Activated naive CD4-positive, alpha-beta T cell treated with anti-CD3 and anti-CD28 coated beads, Interleukin-2, amount 50 U/mL, for 16 hours (primary cell): ENCODE data around the gene NEDD4L.

Source experiments
- DNase-seq: peaks from one replicate; pipeline ENCODE4 v3.0.0-alpha.2; 2020

The NEDD4L gene

GRCh38 chr18:58325494-58325893, 281.5 kb downstream of the NEDD4L start:
- no peak for DNase-seq

- DNase-seq: no peak
Measured at GRCh38 chr18:58334061-58334460, 290.0 kb downstream of the NEDD4L start.

GRCh38 chr18:58335223-58335622, 291.2 kb downstream of the NEDD4L start:
- DNase-seq: no peak

- DNase-seq: no peak
Measured at GRCh38 chr18:58335821-58336220, 291.8 kb downstream of the NEDD4L start.

GRCh38 chr18:58336605-58337004, 292.6 kb downstream of the NEDD4L start:
- DNase-seq: no peak

- no peak for DNase-seq
Measured at GRCh38 chr18:58337285-58337684, 293.3 kb downstream of the NEDD4L start.

GRCh38 chr18:58337686-58338085, 293.7 kb downstream of the NEDD4L start:
- DNase-seq: no peak

GRCh38 chr18:58338141-58338540, 294.1 kb downstream of the NEDD4L start:
- DNase-seq: no peak

- DNase-seq: no peak
Measured at GRCh38 chr18:58338961-58339592, 295.1 kb downstream of the NEDD4L start.

- DNase-seq: no peak
Measured at GRCh38 chr18:58339890-58340289, 295.9 kb downstream of the NEDD4L start.

- no peak for DNase-seq
Measured at GRCh38 chr18:58341916-58342315, 297.9 kb downstream of the NEDD4L start.

GRCh38 chr18:58344080-58344670, 300.1 kb downstream of the NEDD4L start:
- DNase-seq: no peak

GRCh38 chr18:58344861-58345463, 300.9 kb downstream of the NEDD4L start:
- DNase-seq: no peak

GRCh38 chr18:58345875-58346274, 301.8 kb downstream of the NEDD4L start:
- no peak for DNase-seq

- DNase-seq: no peak
Measured at GRCh38 chr18:58347135-58347534, 303.1 kb downstream of the NEDD4L start.

- no peak for DNase-seq
Measured at GRCh38 chr18:58348517-58348916, 304.5 kb downstream of the NEDD4L start.

GRCh38 chr18:58348951-58349350, 304.9 kb downstream of the NEDD4L start:
- no peak for DNase-seq

- DNase-seq: no peak
Measured at GRCh38 chr18:58349650-58350049, 305.6 kb downstream of the NEDD4L start.

- DNase-seq: no peak
Measured at GRCh38 chr18:58350526-58350925, 306.5 kb downstream of the NEDD4L start.

GRCh38 chr18:58351776-58352175, 307.8 kb downstream of the NEDD4L start:
- DNase-seq: no peak

GRCh38 chr18:58353581-58353980, 309.6 kb downstream of the NEDD4L start:
- DNase-seq: no peak

- DNase-seq: no peak
Measured at GRCh38 chr18:58354051-58354450, 310.0 kb downstream of the NEDD4L start.

GRCh38 chr18:58354791-58355190, 310.8 kb downstream of the NEDD4L start:
- no peak for DNase-seq

GRCh38 chr18:58355243-58355642, 311.2 kb downstream of the NEDD4L start:
- no peak for DNase-seq

- no peak for DNase-seq
Measured at GRCh38 chr18:58359218-58359617, 315.2 kb downstream of the NEDD4L start.
